Measurements from ENCODE around the gene SSX7. TPM values are rescaled to one million over a fixed set of nuclear protein-coding genes. Genes with fewer than 3 reads are reported as not detected.
"Not testable (repeated sequence)": the region's sequence is repeated elsewhere in the genome, so short reads cannot be mapped to it uniquely, and the experiment has no call there.

SSX7 gene
- total RNA-seq = not detected in 2 replicates

GRCh38 chrX:52654800-52655199 is at the start of gene SSX7:
TSS of gene SSX7 (minus strand) at chrX:52654900. CDS start at chrX:52653472, 1,428 bp downstream.
- H3K4me3 ChIP-seq (ENCODE audit: low read depth, low read length); DNase-seq (ENCODE audit: low read depth): not testable (repeated sequence)

- not testable (repeated sequence) for DNase-seq (ENCODE audit: low read depth)
Observed at GRCh38 chrX:52692034-52692433, 37.3 kb upstream of the SSX7 start.

GRCh38 chrX:52662218-52662617 is 7.5 kb upstream of the SSX7 start:
- H3K4me3 ChIP-seq (ENCODE audit: low read depth, low read length); DNase-seq (ENCODE audit: low read depth): not testable (repeated sequence)

More at GRCh38 chrX:52692034-52692433, 37.3 kb upstream of the SSX7 start:
- H3K4me3 ChIP-seq (ENCODE audit: low read depth, low read length) = not testable (repeated sequence)

- DNase-seq (ENCODE audit: low read depth); H3K4me3 ChIP-seq (ENCODE audit: low read depth, low read length): not testable (repeated sequence)
Observed at GRCh38 chrX:52655475-52655874, 775 bp upstream of the SSX7 start.

GRCh38 chrX:52650676-52651075 is 4.0 kb downstream of the SSX7 start:
- not testable (repeated sequence) for DNase-seq (ENCODE audit: low read depth); H3K4me3 ChIP-seq (ENCODE audit: low read depth, low read length)

GRCh38 chrX:52648956-52649355 is 5.7 kb downstream of the SSX7 start:
- DNase-seq (ENCODE audit: low read depth) = not testable (repeated sequence)

GRCh38 chrX:52628483-52628882 is 26.2 kb downstream of the SSX7 start:
- not testable (repeated sequence) for H3K4me3 ChIP-seq (ENCODE audit: low read depth, low read length); DNase-seq (ENCODE audit: low read depth)

More at GRCh38 chrX:52648956-52649355, 5.7 kb downstream of the SSX7 start:
- H3K4me3 ChIP-seq (ENCODE audit: low read depth, low read length) = not testable (repeated sequence)

GRCh38 chrX:52620661-52621060 is 34.0 kb downstream of the SSX7 start:
- H3K4me3 ChIP-seq (ENCODE audit: low read depth, low read length); DNase-seq (ENCODE audit: low read depth): not testable (repeated sequence)

- TF ChIP-seq CTCF (IDR thresholded peaks at IDR 0.05; ENCODE audit: insufficient read depth, low read depth, low read length) = no peak
- H3K4me3 ChIP-seq (ENCODE audit: low read depth, low read length) = no peak overlapping the region
- no peak for DNase-seq (ENCODE audit: low read depth)
Observed at GRCh38 chrX:52608961-52609360, 45.7 kb downstream of the SSX7 start.

GRCh38 chrX:52603151-52603550 is 51.5 kb downstream of the SSX7 start:
- DNase-seq (ENCODE audit: low read depth); H3K4me3 ChIP-seq (ENCODE audit: low read depth, low read length): not testable (repeated sequence)

- TF ChIP-seq CTCF (IDR thresholded peaks at IDR 0.05; ENCODE audit: insufficient read depth, low read depth, low read length) = no peak
- H3K4me3 ChIP-seq (ENCODE audit: low read depth, low read length) = no peak overlapping the region
- no peak for DNase-seq (ENCODE audit: low read depth)
Observed at GRCh38 chrX:52598886-52599285, 55.8 kb downstream of the SSX7 start.

GRCh38 chrX:52594658-52595057 is 60.0 kb downstream of the SSX7 start:
- DNase-seq (ENCODE audit: low read depth) = no peak
- TF ChIP-seq CTCF (IDR thresholded peaks at IDR 0.05; ENCODE audit: insufficient read depth, low read depth, low read length) = no peak
- no peak overlapping the region for H3K4me3 ChIP-seq (ENCODE audit: low read depth, low read length)

Small RNAs within 50 kb of the gene (small RNA-seq; reads per million reads assigned to genes)
- gene AL450023.3 (not detected), gene RNA5SP504 (not detected)

Other genes starting within 250 kb of the SSX7 start
- 0.32 TPM in 1 of 2 replicates, not detected in the other for gene XAGE1A, start 159.1 kb downstream of the SSX7 start, total RNA-seq
- gene XAGE1B, start 137.8 kb downstream of the SSX7 start, total RNA-seq = 0.32 TPM in 1 of 2 replicates, not detected in the other
- gene SSX2, start 52.3 kb upstream of the SSX7 start, total RNA-seq = not detected in 2 replicates
- 0.32 TPM in 1 of 2 replicates, not detected in the other for gene SSX2B, start 96.4 kb upstream of the SSX7 start, total RNA-seq
- gene SPANXN5, start 142.5 kb upstream of the SSX7 start, total RNA-seq = not detected in 2 replicates
- gene XAGE5, start 156.4 kb upstream of the SSX7 start, total RNA-seq = not detected in 2 replicates
- gene XAGE3, start 213.2 kb upstream of the SSX7 start, total RNA-seq = 0.64 TPM in 1 of 2 replicates, not detected in the other
- 19.6 and 20.3 TPM in 2 replicates for gene FAM156B, start 242.4 kb upstream of the SSX7 start, total RNA-seq